H1 (cell line): Measurements from ENCODE around the gene ADGRA3. TPM values are rescaled to one million over a fixed set of nuclear protein-coding genes. Genes with fewer than 3 reads are reported as not detected.

Experiments used
- CTCF ChIA-PET: fragments of 300-600 bp; sonication (Branson Sonifier 250); formaldehyde crosslinking; loops from one replicate; lab custom pipeline; 2021; ENCODE audit not compliant: partially characterized antibody; lab: Charles Lee
- POLR2A ChIA-PET: fragments of 300-600 bp; sonication (Branson Sonifier 250); formaldehyde crosslinking; loops from one replicate; lab custom pipeline; 2021; ENCODE audit warnings: inconsistent platforms; ENCODE audit not compliant: partially characterized antibody; lab: Charles Lee
- DNase-seq, 2 experiments: peaks; one replicate each; pipeline versions ENCODE4 v3.0.0 to v3.0.0-alpha.2; 2010 to 2022; ENCODE audit warnings: low spot score in 2 of 2, low read depth in 1 of 2, mixed read lengths in 1 of 2
- FAIRE-seq: peaks from 2 replicates; lab custom pipeline; 2011; peaks lifted over from hg19 to GRCh38; lab: Jason Lieb, UNC
- H2AFZ ChIP-seq: 2 replicates; pipeline ENCODE4 v1.8.1; 2012; ENCODE audit warnings: low read length, inconsistent platforms
- H2AK5ac ChIP-seq: 2 replicates; pipeline ENCODE4 v1.6.1; 2013; ENCODE audit warnings: low read depth, low read length
- H2BK120ac ChIP-seq: replicated peaks from 2 replicates; pipeline ENCODE3; 2013; ENCODE audit warnings: low read depth, low read length, inconsistent platforms
- H2BK12ac ChIP-seq: 2 replicates; pipeline ENCODE4 v1.6.1; 2013; ENCODE audit warnings: low read depth, low read length
- H2BK15ac ChIP-seq: 2 replicates; pipeline ENCODE4 v1.6.1; 2013; ENCODE audit warnings: low read length
- H2BK20ac ChIP-seq: 2 replicates; pipeline ENCODE4 v1.6.1; 2013; ENCODE audit warnings: low read length
- H2BK5ac ChIP-seq: 2 replicates; pipeline ENCODE4 v1.6.1; 2013; ENCODE audit warnings: low read depth, low read length
- H3K14ac ChIP-seq: 2 replicates; pipeline ENCODE4 v1.6.1; 2013; ENCODE audit warnings: inconsistent platforms; ENCODE audit not compliant: insufficient read length
- H3K18ac ChIP-seq: 2 replicates; pipeline ENCODE4 v1.6.1; 2013; ENCODE audit warnings: low read length; ENCODE audit errors: extremely low read depth
- H3K23ac ChIP-seq: 2 replicates; pipeline ENCODE4 v1.6.1; 2013; ENCODE audit warnings: inconsistent platforms; ENCODE audit not compliant: insufficient read length
- H3K23me2 ChIP-seq: 2 replicates; pipeline ENCODE4 v1.6.1; 2013; ENCODE audit warnings: low read depth, low read length
- H3K27ac ChIP-seq: 2 replicates; pipeline ENCODE4 v1.6.1; 2011; ENCODE audit warnings: low read depth, low read length, inconsistent platforms
- H3K27me3 ChIP-seq, 4 experiments: replicated peaks in 1 of 4; 1 replicate in 1 of 4; 2 replicates in 3 of 4; pipeline versions ENCODE4 v1.6.1 to v1.8.1; 2011 to 2013; ENCODE audit warnings: low read length in 3 of 4, mild to moderate bottlenecking in 3 of 4, inconsistent platforms in 2 of 4, mixed read lengths in 2 of 4, moderate library complexity in 1 of 4; ENCODE audit not compliant: control insufficient read depth in 3 of 4, insufficient read depth in 3 of 4; ENCODE audit errors: extremely low read depth in 1 of 4
- H3K36me3 ChIP-seq, 4 experiments: 2 replicates each; pipeline versions ENCODE4 v1.6.1 to v1.8.1; 2011 to 2013; ENCODE audit warnings: mild to moderate bottlenecking in 4 of 4, low read length in 3 of 4, moderate library complexity in 2 of 4, control low read depth in 1 of 4, inconsistent platforms in 1 of 4; ENCODE audit not compliant: insufficient read depth in 4 of 4, control insufficient read depth in 2 of 4
- H3K4ac ChIP-seq: replicated peaks from 2 replicates; pipeline ENCODE3; 2013; ENCODE audit warnings: low read length, low read depth, mixed read lengths, inconsistent platforms; ENCODE audit not compliant: insufficient read length
- H3K4me1 ChIP-seq, 4 experiments: replicated peaks in 1 of 4; 1 replicate in 1 of 4; 2 replicates in 3 of 4; pipeline versions ENCODE4 v1.6.1 to v1.8.1; 2011 to 2013; ENCODE audit warnings: low read length in 3 of 4, inconsistent platforms in 2 of 4, mixed read lengths in 1 of 4; ENCODE audit not compliant: insufficient read depth in 4 of 4, control insufficient read depth in 3 of 4
- H3K4me2 ChIP-seq, 2 experiments: 2 replicates each; pipeline versions ENCODE4 v1.6.1 to v1.8.1; 2011 to 2013; ENCODE audit warnings: low read depth in 2 of 2, low read length in 2 of 2, control low read depth in 1 of 2, inconsistent platforms in 1 of 2, mild to moderate bottlenecking in 1 of 2; ENCODE audit not compliant: insufficient read depth in 1 of 2
- H3K4me3 ChIP-seq, 4 experiments: fragments of 200-600, 300-600 bp in 1 of 4; sonication (generic), shearing (Covaris generic), sonication (Bioruptor Twin) in 1 of 4; 2 replicates each; pipeline versions ENCODE4 v1.5.1 to v1.8.1; 2011 to 2016; ENCODE audit warnings: low read length in 4 of 4, low read depth in 3 of 4, control low read depth in 2 of 4, inconsistent platforms in 2 of 4, mild to moderate bottlenecking in 2 of 4, mixed read lengths in 1 of 4, moderate library complexity in 1 of 4; ENCODE audit not compliant: insufficient read depth in 2 of 4; ENCODE audit errors: extremely low read depth in 1 of 4
- H3K56ac ChIP-seq: replicated peaks from 2 replicates; pipeline ENCODE3; 2013; ENCODE audit warnings: low read depth, mild to moderate bottlenecking, mixed read lengths, low read length, inconsistent platforms; ENCODE audit not compliant: insufficient read length
- H3K79me1 ChIP-seq: 2 replicates; pipeline ENCODE4 v1.6.1; 2013; ENCODE audit warnings: low read depth, low read length, control low read depth
- H3K79me2 ChIP-seq, 2 experiments: 2 replicates each; pipeline versions ENCODE4 v1.6.1 to v1.8.1; 2012 to 2013; ENCODE audit warnings: low read length in 2 of 2, mild to moderate bottlenecking in 2 of 2, inconsistent platforms in 1 of 2; ENCODE audit not compliant: insufficient read depth in 2 of 2, control insufficient read depth in 1 of 2
- H3K9ac ChIP-seq, 4 experiments: replicated peaks in 1 of 4; 1 replicate in 1 of 4; 2 replicates in 3 of 4; pipeline versions ENCODE4 v1.6.1 to v1.8.1; 2011 to 2013; ENCODE audit warnings: low read depth in 3 of 4, low read length in 3 of 4, control low read depth in 2 of 4, mild to moderate bottlenecking in 2 of 4, moderate library complexity in 2 of 4, inconsistent platforms in 1 of 4; ENCODE audit errors: extremely low read depth in 1 of 4
- H3K9me3 ChIP-seq, 2 experiments: 2 replicates each; pipeline versions ENCODE4 v1.6.1 to v1.8.1; 2012 to 2013; ENCODE audit warnings: mild to moderate bottlenecking in 2 of 2, moderate library complexity in 2 of 2, control low read depth in 1 of 2, inconsistent platforms in 1 of 2, low read depth in 1 of 2, low read length in 1 of 2, mixed read lengths in 1 of 2; ENCODE audit not compliant: insufficient read depth in 2 of 2
- H4K20me1 ChIP-seq, 2 experiments: replicated peaks in 1 of 2; 2 replicates each; pipeline versions ENCODE3 to v1.8.1; 2011 to 2013; ENCODE audit warnings: inconsistent platforms in 2 of 2, low read length in 2 of 2, mild to moderate bottlenecking in 1 of 2; ENCODE audit not compliant: insufficient read depth in 2 of 2, control insufficient read depth in 1 of 2
- H4K5ac ChIP-seq: 2 replicates; pipeline ENCODE4 v1.6.1; 2013; ENCODE audit warnings: low read length, low read depth, mixed read lengths, inconsistent platforms; ENCODE audit not compliant: insufficient read length
- H4K8ac ChIP-seq: 2 replicates; pipeline ENCODE4 v1.8.0; 2013; ENCODE audit warnings: mild to moderate bottlenecking, moderate library complexity, low read length, inconsistent platforms; ENCODE audit not compliant: insufficient read depth; ENCODE audit errors: extremely low read depth
- H4K91ac ChIP-seq: replicated peaks from 2 replicates; pipeline ENCODE3; 2013; ENCODE audit warnings: low read length, mixed read lengths, inconsistent platforms; ENCODE audit not compliant: insufficient read length
- CREB1 ChIP-seq: IDR thresholded peaks from 2 replicates; pipeline ENCODE4 v1.6.1; 2012; ENCODE audit warnings: inconsistent platforms
- CTBP2 ChIP-seq: IDR thresholded peaks from 2 replicates; pipeline ENCODE4 v1.7.0; 2011; ENCODE audit warnings: borderline replicate concordance, mild to moderate bottlenecking, moderate library complexity, mixed read lengths, low read length; ENCODE audit not compliant: insufficient read depth, insufficient read length
- EP300 ChIP-seq, 2 experiments: IDR thresholded peaks; 1 replicate in 1 of 2; 2 replicates in 1 of 2; pipeline ENCODE4 v1.6.1; 2011 to 2012; ENCODE audit warnings: low read depth in 2 of 2, low read length in 2 of 2, mild to moderate bottlenecking in 2 of 2, borderline replicate concordance in 1 of 2, inconsistent platforms in 1 of 2, moderate library complexity in 1 of 2
- GABPA ChIP-seq: IDR thresholded peaks from 2 replicates; pipeline ENCODE4 v1.6.1; 2011; ENCODE audit warnings: mild to moderate bottlenecking, low read length, moderate library complexity, borderline replicate concordance; ENCODE audit not compliant: insufficient read depth
- JUND ChIP-seq: IDR thresholded peaks from 2 replicates; pipeline ENCODE4 v1.6.1; 2011; ENCODE audit warnings: mild to moderate bottlenecking, improper control_type of control experiment, low read length
- RAD21 ChIP-seq, 2 experiments: IDR thresholded peaks in 1 of 2; conservative IDR thresholded peaks in 1 of 2; 2 replicates each; pipeline ENCODE4 v1.6.1; 2011; ENCODE audit warnings: low read depth in 2 of 2, low read length in 2 of 2, improper control_type of control experiment in 1 of 2, inconsistent platforms in 1 of 2, mild to moderate bottlenecking in 1 of 2, moderate library complexity in 1 of 2
- RFX5 ChIP-seq: IDR thresholded peaks from 2 replicates; pipeline ENCODE4 v1.6.1; 2011; ENCODE audit warnings: low read depth, low read length, improper control_type of control experiment, borderline replicate concordance
- SAP30 ChIP-seq: fragments of 300-600 bp; sonication (generic); IDR thresholded peaks from 2 replicates; pipeline ENCODE4 v1.7.1; 2012; ENCODE audit warnings: low read length, moderate library complexity, mild to moderate bottlenecking, inconsistent platforms; ENCODE audit not compliant: insufficient read depth, insufficient replicate concordance
- SIX5 ChIP-seq: IDR thresholded peaks from 2 replicates; pipeline ENCODE4 v1.6.1; 2011; ENCODE audit warnings: mild to moderate bottlenecking, low read depth, low read length
- SP4 ChIP-seq: IDR thresholded peaks from 2 replicates; pipeline ENCODE4 v1.6.1; 2012; ENCODE audit warnings: low read length, inconsistent platforms
- SUZ12 ChIP-seq: fragments of 200-600 bp; sonication (generic); IDR thresholded peaks from 2 replicates; pipeline ENCODE4 v1.6.1; 2012; ENCODE audit warnings: mild to moderate bottlenecking, inconsistent platforms, low read length, moderate library complexity, mixed read lengths
- TAF1 ChIP-seq: IDR thresholded peaks from 2 replicates; pipeline ENCODE4 v1.6.1; 2011; ENCODE audit warnings: mild to moderate bottlenecking, low read depth, low read length
- ZNF274 ChIP-seq: IDR thresholded peaks from 2 replicates; pipeline ENCODE4 v1.7.0; 2012; ENCODE audit warnings: low read length, borderline replicate concordance; ENCODE audit errors: extremely low read depth
- WGBS, 2 experiments: shearing (Covaris generic) in 1 of 2; methylation state at CpG; one replicate each; pipeline versions ENCODE4 v1.1.6 to v1.1.7; 2013 to 2015; ENCODE audit warnings: low lambda C conversion rate in 2 of 2, mixed read lengths in 2 of 2, inconsistent platforms in 1 of 2, low coverage in 1 of 2, missing lambda C conversion rate in 1 of 2; ENCODE audit not compliant: insufficient replicate concordance in 2 of 2, insufficient coverage in 1 of 2, insufficient read length in 1 of 2; ENCODE audit errors: extremely low coverage in 1 of 2, missing lambda C conversion rate in 1 of 2; 5-methylcytosine and 5-hydroxymethylcytosine counted together
- polyA plus RNA-seq, 7 experiments: library from polyadenylated mRNA; depleted of rRNA in 3 of 7; stranded (reverse) in 5 of 7; unstranded in 2 of 7; fragments of >200 nt in 5 of 7; fragments of 200-250 nt in 2 of 7; gene quantifications; 1 replicate in 5 of 7; 2 replicates in 1 of 7; 4 replicates in 1 of 7; pipeline versions ENCODE4 v1.2.1 to v1.2.3, GENCODE V29; 2011 to 2013; ENCODE audit warnings: missing spikeins in 2 of 7, mixed read lengths in 2 of 7
- total RNA-seq: library from RNA; stranded (reverse); fragmentation: NEBNext Ultra II Directional; extraction: Animal tissue kit (Norgen Biotek cat#: 25700); gene quantifications from 2 replicates; pipeline ENCODE4 v1.2.1, GENCODE V29; 2021
- TF ChIP-seq, protein P1 (sequence below): IDR thresholded peaks from 2 replicates; pipeline ENCODE4 v1.6.1; 2012; ENCODE audit warnings: inconsistent platforms

The ADGRA3 gene
- total and polyA plus RNA-seq, 2 of the 8 experiments (the other 6 are each of a cell fraction or from before 2014, with no cell fraction given) = 31.5 to 63.0 TPM

DNA sequence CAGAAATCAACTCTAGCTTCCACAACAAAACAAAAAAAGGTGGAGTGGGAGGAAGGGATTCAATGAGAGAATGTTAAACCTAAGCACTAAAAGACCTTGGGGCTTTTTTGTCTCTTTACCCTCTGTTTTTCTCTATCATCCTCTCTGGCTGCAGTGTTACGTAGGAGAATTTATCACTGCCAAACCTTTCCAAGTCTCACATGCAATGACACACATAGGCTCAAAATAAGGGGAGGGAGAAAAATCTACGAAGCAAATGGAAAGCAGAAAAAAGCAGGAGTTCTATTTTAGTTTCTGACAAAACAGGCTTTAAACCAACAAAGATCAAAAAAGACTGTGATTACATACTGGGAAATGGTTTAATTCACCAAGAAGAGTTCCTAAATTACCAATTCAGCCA, 152.1 kb downstream of the ADGRA3 start:
- no peak overlapping the region for H3K27ac ChIP-seq
- no peaks in the 10 kb centered on the region for H3K36me3 ChIP-seq
- WGBS, 2 experiments = 83% methylated on average over 2 of the region's 2 CpGs; no CpG with 5 or more reads in 1 of the 2 experiments
- H2BK5ac ChIP-seq = no peak overlapping the region
- H2BK120ac ChIP-seq = no peak overlapping the region
- FAIRE-seq (no peak), DNase-seq (no peak)
- no peaks in the 10 kb centered on the region for H4K20me1 ChIP-seq
- no peak overlapping the region for H3K9ac ChIP-seq
- no peaks in the 10 kb centered on the region for H3K27me3 ChIP-seq
- H2BK12ac ChIP-seq = no peak overlapping the region
- ChIA-PET POLR2A (no interaction called here), CTCF (no interaction called here)
- no peak overlapping the region for H4K5ac ChIP-seq
- H2AFZ ChIP-seq = no peak overlapping the region
- no peak overlapping the region for H3K14ac ChIP-seq
- H3K9me3 ChIP-seq = no peaks in the 10 kb centered on the region
- no peak overlapping the region for H2AK5ac ChIP-seq
- no peak overlapping the region for H3K23ac ChIP-seq
- H3K4me2 ChIP-seq = no peak overlapping the region
- no peak overlapping the region for H2BK20ac ChIP-seq
- no peak overlapping the region for H3K18ac ChIP-seq
- H3K4ac ChIP-seq = no peak overlapping the region
- 0 out of 7 replicates have a peak, but pooled peaks cover 0 to 2% (median 0%) of the 10 kb centered on the region in 4 experiments for H3K4me1 ChIP-seq
- no peak overlapping the region for H2BK15ac ChIP-seq
- H3K56ac ChIP-seq = no peak overlapping the region
- no peaks in the 10 kb centered on the region for H3K23me2 ChIP-seq
- H3K4me3 ChIP-seq = no peak overlapping the region
- no peak overlapping the region for H4K91ac ChIP-seq
- H3K79me1 ChIP-seq = no peaks in the 10 kb centered on the region
- no peak overlapping the region for H4K8ac ChIP-seq
- no peaks in the 10 kb centered on the region for H3K79me2 ChIP-seq
- TF ChIP-seq RAD21 (IDR thresholded peaks at IDR 0.05 in 1 of 2, conservative IDR thresholded peaks at IDR 0.05 in 1 of 2; ENCODE audit: low read depth in 2 of 2, low read length in 2 of 2) (no peak), RFX5 (no peak), SUZ12 (no peak), SAP30 (no peak), SP4 (no peak), GABPA (no peak), EP300 (IDR thresholded peaks at IDR 0.05; ENCODE audit: borderline replicate concordance in 1 of 2, low read depth in 2 of 2, low read length in 2 of 2) (no peak), TAF1 (no peak), JUND (no peak), ZNF274 (no peak), SIX5 (no peak), CTBP2 (no peak), CREB1 (no peak)
- TF ChIP-seq, protein P1, sequence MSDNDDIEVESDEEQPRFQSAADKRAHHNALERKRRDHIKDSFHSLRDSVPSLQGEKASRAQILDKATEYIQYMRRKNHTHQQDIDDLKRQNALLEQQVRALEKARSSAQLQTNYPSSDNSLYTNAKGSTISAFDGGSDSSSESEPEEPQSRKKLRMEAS = no peak
